Measurements from ENCODE around the gene MAGI2. TPM values are rescaled to one million over a fixed set of nuclear protein-coding genes. Genes with fewer than 3 reads are reported as not detected.
A peak's percentile ranks its signal among the peaks of the same experiment; 100 is the strongest.
"Not testable (repeated sequence)": the region's sequence is repeated elsewhere in the genome, so short reads cannot be mapped to it uniquely, and the experiment has no call there.

MAGI2 gene
- total RNA-seq, 1 donor from 2014 or later, result 0.40 TPM

GRCh38 chr7:78576236-78576635 lies 877.2 kb downstream of the MAGI2 start:
- no peak for DNase-seq (ENCODE audit: low read depth in 2 of 2)

DNA sequence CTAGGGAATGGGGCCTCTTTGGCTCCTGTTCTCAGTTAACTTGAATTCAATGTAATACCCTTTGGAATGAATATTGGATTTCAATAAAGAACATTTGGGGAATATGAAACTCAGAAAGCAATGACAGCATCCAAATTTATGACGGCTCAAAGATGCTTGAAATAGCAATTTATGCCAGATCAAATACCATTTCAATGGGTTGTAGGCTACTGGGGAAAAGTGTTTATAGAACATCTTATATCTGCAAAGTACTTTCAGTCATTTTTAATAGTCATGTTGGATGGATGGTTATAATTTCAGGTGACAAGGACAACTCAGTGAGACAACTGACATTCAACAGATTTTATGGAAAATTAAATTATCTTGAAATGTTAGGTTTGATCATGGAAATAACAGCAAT lies 882.2 kb downstream of the MAGI2 start:
- DNase-seq (ENCODE audit: low read depth in 2 of 2), result no peak

GRCh38 chr7:78568690-78569089 lies 884.8 kb downstream of the MAGI2 start:
- no peak for DNase-seq (ENCODE audit: low read depth in 2 of 2)

DNA sequence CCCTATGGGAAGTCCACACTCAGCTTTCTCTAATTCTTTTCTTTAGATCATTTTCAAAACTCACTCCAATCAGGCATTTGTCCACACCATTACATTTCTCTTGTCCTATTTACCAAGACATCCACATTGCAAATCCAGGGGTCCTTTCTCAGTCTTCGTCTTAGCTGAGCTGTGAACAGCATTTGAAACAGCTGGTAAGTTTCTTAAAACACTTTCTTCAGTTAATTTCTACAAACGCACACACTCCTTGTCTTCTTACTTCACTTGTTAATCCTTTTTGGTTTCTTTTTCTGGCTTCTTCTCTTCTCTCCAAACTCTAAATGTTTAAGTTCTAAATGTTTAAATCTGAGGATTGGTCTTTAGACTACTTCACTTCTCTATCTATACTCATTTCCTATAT lies 885.6 kb downstream of the MAGI2 start:
- DNase-seq (ENCODE audit: low read depth in 2 of 2), result no peak

DNA sequence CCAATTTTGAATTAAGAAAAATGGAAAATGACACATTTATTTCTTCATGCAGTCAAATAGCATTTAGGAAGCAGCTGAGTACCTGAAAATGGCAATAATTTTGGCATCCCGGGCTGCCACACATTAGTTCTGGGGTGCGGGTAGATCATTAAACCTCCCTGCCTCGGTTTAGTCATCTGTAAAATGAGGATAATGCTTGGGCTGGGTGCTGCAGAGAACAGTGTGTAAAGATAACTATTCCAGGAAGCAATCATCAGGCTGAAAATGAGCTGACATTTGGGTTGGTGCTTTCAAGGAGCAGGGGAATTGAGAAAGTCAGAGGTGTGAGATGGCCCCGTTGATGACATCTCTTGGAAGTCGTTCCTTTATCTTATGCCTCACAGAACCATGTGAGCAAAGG lies 887.7 kb downstream of the MAGI2 start:
- DNase-seq (ENCODE audit: low read depth in 2 of 2), result no peak

GRCh38 chr7:78563191-78563590 lies 890.3 kb downstream of the MAGI2 start:
- no peak for DNase-seq (ENCODE audit: low read depth in 2 of 2)

GRCh38 chr7:78562191-78562590 lies 891.3 kb downstream of the MAGI2 start:
- DNase-seq (ENCODE audit: low read depth in 2 of 2), result no peak

- no peak for DNase-seq (ENCODE audit: low read depth in 2 of 2)
Observed at GRCh38 chr7:78558566-78558965, 894.9 kb downstream of the MAGI2 start.

DNA sequence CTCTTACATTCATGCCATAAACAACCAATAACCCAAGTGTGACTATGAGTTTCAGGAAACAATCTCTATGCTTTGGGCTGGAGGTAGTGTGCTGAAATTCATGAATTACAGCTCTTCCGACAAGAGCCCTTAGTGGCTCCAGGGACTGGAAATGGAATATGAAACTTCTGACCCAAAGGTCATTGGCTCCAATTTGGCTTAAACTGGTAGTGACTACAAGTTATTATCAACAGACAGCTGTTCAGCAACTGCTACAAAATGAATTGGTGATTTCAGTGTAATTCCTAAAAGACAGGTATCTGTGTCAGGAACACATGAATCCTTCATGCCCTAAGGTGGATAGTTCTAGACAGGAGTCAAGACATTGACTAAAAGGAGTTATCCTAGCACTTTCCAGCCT lies 909.5 kb downstream of the MAGI2 start:
- no peak for DNase-seq (ENCODE audit: low read depth in 2 of 2)

- DNase-seq (ENCODE audit: low read depth in 2 of 2), result no peak
Observed at GRCh38 chr7:78542981-78543380, 910.5 kb downstream of the MAGI2 start.

DNA sequence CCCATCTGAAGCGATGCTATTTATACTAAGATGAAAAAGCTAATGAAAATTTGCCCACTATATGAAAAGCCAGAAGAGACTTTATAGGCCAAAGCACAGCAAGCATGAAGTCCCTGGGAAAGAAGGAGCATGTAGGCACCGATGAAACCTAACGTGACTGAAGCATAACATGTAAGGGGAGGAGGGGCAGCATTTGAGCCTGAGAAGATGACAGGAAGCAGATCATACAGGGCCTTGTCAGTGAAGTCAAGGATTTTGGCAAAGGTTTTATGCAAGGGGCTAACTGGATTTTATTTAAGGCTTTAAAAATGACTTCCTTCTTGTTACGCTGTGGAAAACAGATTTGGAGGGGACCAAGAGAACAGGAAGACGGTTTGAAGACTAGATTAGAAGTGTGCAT lies 910.9 kb downstream of the MAGI2 start:
- DNase-seq (ENCODE audit: low read depth in 2 of 2), result no peak

DNA sequence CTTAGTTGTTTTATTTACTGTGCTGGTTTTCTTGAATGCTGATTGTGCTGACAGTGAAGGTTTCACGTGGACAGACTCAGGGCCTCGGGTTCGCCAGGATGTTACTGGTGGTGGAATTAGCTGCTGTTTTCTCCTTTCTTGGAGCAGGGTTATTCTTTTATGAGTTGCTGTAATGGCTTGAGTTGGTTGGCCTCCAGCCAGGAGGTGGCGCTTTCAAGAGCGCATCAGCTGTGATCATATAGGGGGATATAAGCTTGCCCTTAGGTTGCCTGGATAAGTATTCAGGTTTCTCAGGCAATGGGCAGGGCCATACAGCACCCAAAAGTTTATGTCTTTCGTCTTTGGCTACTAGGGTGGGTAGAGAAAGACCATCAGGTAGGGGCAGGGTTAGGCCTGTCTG lies 913.6 kb downstream of the MAGI2 start:
- no peak for DNase-seq (ENCODE audit: low read depth in 2 of 2)

- no peak for DNase-seq (ENCODE audit: low read depth in 2 of 2)
Observed at GRCh38 chr7:78535655-78536054, 917.8 kb downstream of the MAGI2 start.

DNA sequence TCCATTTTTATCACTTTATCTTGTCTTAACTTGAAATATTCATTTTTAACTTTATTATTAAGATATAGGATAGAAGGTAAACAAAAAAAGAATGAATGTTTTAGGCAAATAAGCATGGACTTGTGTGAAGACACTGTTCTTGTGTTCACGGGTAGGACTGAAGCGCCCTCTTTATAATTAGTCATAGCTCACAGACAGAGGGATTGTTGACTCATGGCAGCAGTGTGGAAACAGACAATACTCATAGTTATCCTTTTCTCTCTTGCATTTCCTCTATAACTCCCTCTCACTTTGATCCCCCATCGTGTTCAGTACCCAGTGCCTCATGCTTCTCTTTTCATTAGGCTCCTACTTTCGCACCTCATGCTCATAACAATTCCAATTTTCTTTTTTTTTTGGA lies 923.1 kb downstream of the MAGI2 start:
- DNase-seq (ENCODE audit: low read depth in 2 of 2), result peak in 1 of 2 donors; percentile 16

GRCh38 chr7:78529392-78529791 lies 924.1 kb downstream of the MAGI2 start:
- no peak for DNase-seq (ENCODE audit: low read depth in 2 of 2)

- peak in 1 of 2 donors; percentile 3 for DNase-seq (ENCODE audit: low read depth in 2 of 2)
Observed at GRCh38 chr7:78528964-78529363, 924.5 kb downstream of the MAGI2 start.

DNA sequence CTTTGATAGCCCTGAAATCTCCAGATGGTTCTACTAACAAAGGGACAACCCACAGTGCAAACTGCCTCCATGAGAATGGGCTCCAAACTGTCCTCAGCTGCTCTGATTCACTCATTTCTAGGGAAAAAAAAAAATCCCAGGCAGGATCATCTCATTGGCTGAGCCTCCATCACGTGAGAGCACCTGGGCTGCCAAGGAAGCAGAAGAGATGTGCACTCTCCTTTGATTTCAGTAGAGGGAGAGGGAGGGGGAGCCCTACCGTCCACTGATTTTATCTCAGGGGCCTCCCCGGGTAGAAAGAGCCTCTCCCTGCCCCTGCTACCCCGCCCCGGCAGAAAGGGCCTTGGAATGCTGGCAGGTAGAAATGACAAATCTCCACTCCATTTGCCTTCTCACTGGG lies 929.5 kb downstream of the MAGI2 start:
- DNase-seq (ENCODE audit: low read depth in 2 of 2), result no peak

GRCh38 chr7:78521961-78522360 lies 931.5 kb downstream of the MAGI2 start:
- no peak for DNase-seq (ENCODE audit: low read depth in 2 of 2)

DNA sequence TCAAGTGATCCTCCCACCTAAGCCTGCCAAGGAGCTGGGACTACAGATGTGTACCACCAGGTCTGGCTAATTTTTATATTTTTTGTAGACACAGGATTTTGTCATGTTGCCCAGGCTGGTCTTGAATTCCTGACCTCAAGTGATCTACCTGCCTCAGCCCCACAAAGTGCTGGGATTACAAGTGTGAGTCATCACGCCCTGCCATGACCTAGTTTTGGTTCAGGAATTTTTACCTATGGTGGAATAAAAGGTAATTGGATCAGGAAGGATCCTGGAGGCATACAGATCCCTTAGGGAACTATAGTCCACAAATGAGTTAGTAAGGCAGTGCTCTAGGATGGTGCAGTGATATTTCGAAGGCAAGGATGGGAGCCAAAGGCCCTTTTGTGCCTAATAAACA lies 937.0 kb downstream of the MAGI2 start:
- DNase-seq (ENCODE audit: low read depth in 2 of 2), result no peak

DNA sequence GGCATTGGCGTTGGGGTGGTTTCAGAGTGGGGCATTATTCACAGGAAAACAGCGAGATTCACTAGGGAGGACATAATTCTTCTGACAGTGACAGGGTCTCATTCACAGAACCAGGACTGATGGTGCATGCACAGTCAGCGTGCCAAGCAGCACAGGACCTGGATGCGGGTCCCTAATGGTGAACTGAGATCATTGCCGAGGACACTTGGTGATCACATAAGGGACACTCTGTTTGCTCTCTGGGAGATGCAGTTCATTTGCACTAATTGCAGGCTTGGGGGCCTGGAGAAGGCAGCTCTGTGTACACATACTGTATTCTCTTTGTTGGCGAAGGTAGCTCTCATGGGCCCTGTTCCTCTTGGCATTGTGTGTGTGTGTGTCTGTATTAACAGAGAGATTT lies 938.8 kb downstream of the MAGI2 start:
- no peak for DNase-seq (ENCODE audit: low read depth in 2 of 2)

DNA sequence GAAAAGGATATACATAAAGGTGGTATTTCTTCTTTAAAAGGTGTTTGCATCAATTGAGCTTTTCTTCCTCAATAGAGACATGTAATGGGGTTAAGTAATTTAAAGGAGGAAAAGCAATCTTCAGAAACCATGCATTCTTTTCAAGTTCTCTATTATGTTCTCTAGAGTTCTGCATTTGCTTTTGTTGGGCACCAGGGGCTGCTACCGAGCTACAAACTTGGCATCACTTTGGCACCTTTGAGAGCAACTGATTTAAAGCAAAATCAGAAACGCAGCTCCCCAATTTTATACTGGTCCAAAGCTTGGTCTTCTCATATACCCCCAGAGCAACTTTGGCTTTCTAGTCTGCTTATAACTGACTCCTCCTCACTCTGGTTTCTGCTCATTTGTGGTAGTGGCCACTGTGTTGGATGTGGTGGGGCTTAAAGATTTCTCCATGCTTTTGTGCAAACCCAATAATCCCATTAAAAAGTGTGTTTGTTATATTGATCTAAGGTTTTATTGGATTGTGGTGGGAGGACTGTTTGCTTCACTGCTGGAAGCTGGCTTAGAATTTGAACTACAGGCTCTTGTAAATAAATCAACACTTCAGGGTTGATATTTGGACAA lies 942.8 kb downstream of the MAGI2 start:
- DNase-seq (ENCODE audit: low read depth in 2 of 2), result peak; percentile 35 to 41

- not testable (repeated sequence) for DNase-seq (ENCODE audit: low read depth in 2 of 2)
Observed at GRCh38 chr7:78503301-78503700, 950.2 kb downstream of the MAGI2 start.

DNA sequence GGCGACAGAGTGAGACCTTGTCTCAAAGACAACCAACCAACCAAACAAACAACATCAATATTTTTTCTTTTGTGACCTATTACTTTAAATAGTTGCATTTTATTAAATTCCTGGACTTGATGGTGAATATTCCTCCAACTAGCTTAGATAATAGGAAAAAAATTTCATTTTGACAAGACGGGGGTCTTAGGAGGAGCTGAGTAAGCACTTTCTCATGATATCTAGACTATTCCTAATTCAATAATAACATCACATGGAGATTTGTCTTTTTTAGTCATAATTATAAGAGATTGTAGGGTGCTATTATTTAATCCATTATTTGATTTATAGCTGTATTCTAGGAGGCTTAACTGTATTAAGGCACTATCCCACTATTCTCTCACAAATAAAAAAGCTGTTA lies 952.4 kb downstream of the MAGI2 start:
- DNase-seq (ENCODE audit: low read depth in 2 of 2), result no peak

GRCh38 chr7:78499971-78500370 lies 953.5 kb downstream of the MAGI2 start:
- DNase-seq (ENCODE audit: low read depth in 2 of 2), result no peak

Data from lung microvascular endothelial cell (primary cell).